ENCODE results near the gene XXYLT1. TPM values are rescaled to one million over a fixed set of nuclear protein-coding genes. Genes with fewer than 3 reads are reported as not detected.

XXYLT1 gene
- polyA plus RNA-seq, 2 of the 4 experiments (the other 2 are of a cell fraction), result 11.9 to 12.0 TPM

DNA sequence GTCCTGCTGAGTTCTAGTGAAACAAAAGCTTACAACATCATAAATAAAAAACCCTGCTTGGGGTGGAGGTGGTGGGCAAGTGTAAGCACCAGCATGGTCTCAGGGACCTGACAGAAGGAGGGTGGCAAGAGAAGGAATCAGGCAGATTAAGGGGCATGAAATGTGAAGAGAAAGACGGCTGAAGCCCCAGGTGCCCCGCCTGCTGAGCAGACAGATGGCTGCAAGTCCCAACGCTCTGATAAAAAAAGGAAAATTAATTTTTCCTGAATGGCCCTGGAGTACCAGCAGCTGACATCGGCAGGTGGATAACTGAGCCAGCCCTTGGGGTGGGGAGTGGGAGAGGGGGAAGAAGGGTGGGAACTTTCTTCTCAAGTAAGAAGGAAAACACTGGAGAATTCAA, 137.9 kb downstream of the XXYLT1 start:
- no peak for ATAC-seq
- ChIA-PET CTCF (interaction anchor here (1.5 kb wide), 1 partner anchor 26 kb away, joined by 7 read pairs; no protein-coding TSS in a partner anchor), POLR2A (no interaction called here)
- no peak for TF ChIP-seq HMGXB4 (CRISPR knock-in tag; IDR thresholded peaks at IDR 0.05; ENCODE audit: borderline replicate concordance)
- TF ChIP-seq ZFP36 (IDR thresholded peaks at IDR 0.05; ENCODE audit: borderline replicate concordance, partially characterized antibody), result no peak
- no peak for TF ChIP-seq NR3C1 (IDR thresholded peaks at IDR 0.05)
- no peaks in the 10 kb centered on the region for H3K4me1 ChIP-seq
- no peak overlapping the region for H3K4me2 ChIP-seq
- no peak overlapping the region for H3K4me3 ChIP-seq
- no peak for DNase-seq (ENCODE audit: low read depth in 1 of 2, low spot score in 1 of 2)
- H3K27ac ChIP-seq, result no peak overlapping the region
- WGBS (ENCODE audit: missing lambda C conversion rate), result 82% methylated on average over 4 of the region's 4 CpGs
- FAIRE-seq, result no peak
- H3K9me3 ChIP-seq, result no peaks in the 10 kb centered on the region

DNA sequence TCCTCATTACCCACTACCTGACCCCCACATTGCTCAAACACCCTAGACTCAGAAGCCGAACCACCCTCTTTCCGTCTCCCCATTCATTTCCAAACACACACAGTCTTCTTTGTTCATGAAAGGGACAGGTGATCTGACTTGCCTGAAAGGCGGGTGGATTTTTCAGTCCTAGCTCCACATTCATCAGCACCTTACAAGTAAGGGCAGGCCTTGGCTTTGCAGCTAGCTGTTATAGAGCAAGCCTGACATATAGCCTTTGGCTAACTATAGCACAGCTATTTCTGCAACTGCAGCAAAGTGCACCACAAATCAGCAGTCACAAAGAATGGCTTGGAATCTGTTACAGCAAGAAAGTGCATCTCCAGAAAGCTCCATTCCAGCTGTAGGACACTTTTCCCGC, 139.8 kb downstream of the XXYLT1 start:
- no peaks in the 10 kb centered on the region for H3K4me1 ChIP-seq
- no peaks in the 10 kb centered on the region for H3K9me3 ChIP-seq
- no peak overlapping the region for H3K4me2 ChIP-seq
- FAIRE-seq (no peak), ATAC-seq (no peak), DNase-seq (ENCODE audit: low read depth in 1 of 2, low spot score in 1 of 2) (no peak)
- H3K4me3 ChIP-seq, result no peak overlapping the region
- CTCF ChIA-PET, result interaction anchor here (1.8 to 2.6 kb wide), 2 partner anchors 139 to 449 kb away, joined by 4 to 5 read pairs; partner anchors contain the start of gene XXYLT1
- no peak overlapping the region for H3K27ac ChIP-seq
- WGBS (ENCODE audit: missing lambda C conversion rate), result 98% methylated on average over 4 of the region's 4 CpGs
- no peak for TF ChIP-seq CHD2 (IDR thresholded peaks at IDR 0.05; ENCODE audit: low read length, partially characterized antibody)
- TF ChIP-seq, protein P1, sequence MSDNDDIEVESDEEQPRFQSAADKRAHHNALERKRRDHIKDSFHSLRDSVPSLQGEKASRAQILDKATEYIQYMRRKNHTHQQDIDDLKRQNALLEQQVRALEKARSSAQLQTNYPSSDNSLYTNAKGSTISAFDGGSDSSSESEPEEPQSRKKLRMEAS (IDR thresholded peaks at IDR 0.05), result no peak
- POLR2A ChIA-PET, result no interaction called here

- ChIA-PET POLR2A (no interaction called here), CTCF (interaction anchor here (1.8 to 2.6 kb wide), 2 partner anchors 141 to 447 kb away, joined by 4 to 5 read pairs; partner anchors contain the start of gene XXYLT1)
- TF ChIP-seq FOSL2 (IDR thresholded peaks at IDR 0.05) (no peak), FOSL2 (CRISPR knock-in tag; IDR thresholded peaks at IDR 0.05) (no peak), RAD21 (conservative IDR thresholded peaks at IDR 0.05 in 1 of 2, IDR thresholded peaks at IDR 0.05 in 1 of 2) (no peak), KDM1A (IDR thresholded peaks at IDR 0.05; ENCODE audit: low read depth) (no peak)
- TF ChIP-seq, protein P2, sequence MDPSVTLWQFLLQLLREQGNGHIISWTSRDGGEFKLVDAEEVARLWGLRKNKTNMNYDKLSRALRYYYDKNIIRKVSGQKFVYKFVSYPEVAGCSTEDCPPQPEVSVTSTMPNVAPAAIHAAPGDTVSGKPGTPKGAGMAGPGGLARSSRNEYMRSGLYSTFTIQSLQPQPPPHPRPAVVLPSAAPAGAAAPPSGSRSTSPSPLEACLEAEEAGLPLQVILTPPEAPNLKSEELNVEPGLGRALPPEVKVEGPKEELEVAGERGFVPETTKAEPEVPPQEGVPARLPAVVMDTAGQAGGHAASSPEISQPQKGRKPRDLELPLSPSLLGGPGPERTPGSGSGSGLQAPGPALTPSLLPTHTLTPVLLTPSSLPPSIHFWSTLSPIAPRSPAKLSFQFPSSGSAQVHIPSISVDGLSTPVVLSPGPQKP (IDR thresholded peaks at IDR 0.05; ENCODE audit: low read depth, low read length), result no peak
- TF ChIP-seq, protein P3, sequence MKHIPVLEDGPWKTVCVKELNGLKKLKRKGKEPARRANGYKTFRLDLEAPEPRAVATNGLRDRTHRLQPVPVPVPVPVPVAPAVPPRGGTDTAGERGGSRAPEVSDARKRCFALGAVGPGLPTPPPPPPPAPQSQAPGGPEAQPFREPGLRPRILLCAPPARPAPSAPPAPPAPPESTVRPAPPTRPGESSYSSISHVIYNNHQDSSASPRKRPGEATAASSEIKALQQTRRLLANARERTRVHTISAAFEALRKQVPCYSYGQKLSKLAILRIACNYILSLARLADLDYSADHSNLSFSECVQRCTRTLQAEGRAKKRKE (CRISPR knock-in tag; IDR thresholded peaks at IDR 0.05; ENCODE audit: low read depth), result no peak
- ATAC-seq (no peak), DNase-seq (ENCODE audit: low read depth in 1 of 2, low spot score in 1 of 2) (no peak), FAIRE-seq (no peak)
- Histone ChIP-seq H3K4me1 (no peaks in the 10 kb centered on the region), H3K4me2 (no peak overlapping the region), H3K4me3 (no peak overlapping the region), H3K27ac (no peak overlapping the region), H3K9me3 (no peaks in the 10 kb centered on the region)
- WGBS (ENCODE audit: missing lambda C conversion rate), result 90% methylated on average over 11 of the region's 11 CpGs
Observed at GRCh38 chr3:195129644-195130492, 141.1 kb downstream of the XXYLT1 start.

DNA sequence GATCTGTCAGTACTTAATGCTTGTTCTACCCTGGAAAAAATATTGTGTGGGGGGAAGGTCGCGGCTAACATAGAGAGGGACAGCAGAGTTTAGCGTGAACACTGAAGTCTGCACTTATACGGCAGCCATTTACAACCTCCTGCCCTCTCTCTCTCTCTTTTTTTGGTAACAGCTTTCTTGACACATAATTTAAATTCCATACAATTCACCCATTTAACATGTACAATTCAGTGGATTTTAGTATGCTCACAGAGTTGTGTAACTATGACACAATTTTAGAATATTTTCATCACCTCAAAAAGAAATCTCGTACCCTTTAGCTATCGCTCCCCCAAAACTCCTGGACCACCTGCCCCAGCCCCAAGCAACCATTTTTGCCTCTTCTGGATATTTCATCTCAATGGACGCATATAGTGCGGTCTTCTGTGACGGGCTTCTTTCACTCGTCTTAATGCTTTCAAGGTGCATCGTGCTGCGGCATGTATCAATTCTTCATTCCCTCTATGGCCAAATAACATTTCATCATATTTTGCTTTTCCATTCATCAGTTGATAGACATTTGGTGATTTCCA, 141.8 kb downstream of the XXYLT1 start:
- DNase-seq (ENCODE audit: low read depth in 1 of 2, low spot score in 1 of 2), result no peak
- H3K9me3 ChIP-seq, result no peaks in the 10 kb centered on the region
- no peak for FAIRE-seq
- H3K4me3 ChIP-seq, result no peak overlapping the region
- ATAC-seq, result no peak
- H3K27ac ChIP-seq, result no peak overlapping the region
- WGBS (ENCODE audit: missing lambda C conversion rate), result 94% methylated on average over 12 of the region's 12 CpGs
- ChIA-PET POLR2A (no interaction called here), CTCF (interaction anchor here (0.5 kb wide), 1 partner anchor 463 kb away, joined by 3 read pairs; no protein-coding TSS in a partner anchor)
- H3K4me2 ChIP-seq, result no peak overlapping the region
- no peaks in the 10 kb centered on the region for H3K4me1 ChIP-seq
- TF ChIP-seq ESRRA (IDR thresholded peaks at IDR 0.05; ENCODE audit: borderline replicate concordance, low read length) (no peak), HOXB13 (CRISPR knock-in tag; IDR thresholded peaks at IDR 0.05; ENCODE audit: low read depth) (no peak), HOXB5 (CRISPR knock-in tag; IDR thresholded peaks at IDR 0.05) (no peak), RARB (CRISPR knock-in tag; IDR thresholded peaks at IDR 0.05) (no peak), EHF (CRISPR knock-in tag; IDR thresholded peaks at IDR 0.05) (no peak), ZC3H11A (IDR thresholded peaks at IDR 0.05) (no peak), FOSL2 (IDR thresholded peaks at IDR 0.05) (no peak), FOSL2 (CRISPR knock-in tag; IDR thresholded peaks at IDR 0.05) (no peak), GATA3 (IDR thresholded peaks at IDR 0.05; ENCODE audit: borderline replicate concordance) (no peak), MYC (IDR thresholded peaks at IDR 0.05; ENCODE audit: borderline replicate concordance, low read length) (no peak), EP300 (IDR thresholded peaks at IDR 0.05) (no peak), SREBF2 (IDR thresholded peaks at IDR 0.05) (no peak), CHD4 (IDR thresholded peaks at IDR 0.05; ENCODE audit: borderline replicate concordance) (no peak), EHMT2 (IDR thresholded peaks at IDR 0.05; ENCODE audit: low read depth) (no peak), CHD2 (IDR thresholded peaks at IDR 0.05; ENCODE audit: low read length, partially characterized antibody) (no peak)
- TF ChIP-seq, protein P1 (IDR thresholded peaks at IDR 0.05), result no peak

Data from A549 (cell line).